GM19025 (cell line): ENCODE data around the gene ZNF862.
"Not testable (repeated sequence)": the region's sequence is repeated elsewhere in the genome, so short reads cannot be mapped to it uniquely, and the experiment has no call there.

ENCODE experiments used
- ATAC-seq: cut with Tn5 transposase; IDR thresholded peaks from one replicate; pipeline ENCODE4 v1.9.1; 2021; ENCODE audit warnings: mild to moderate bottlenecking, low read depth, moderate library complexity; ENCODE audit not compliant: unreplicated experiment

The ZNF862 gene

DNA sequence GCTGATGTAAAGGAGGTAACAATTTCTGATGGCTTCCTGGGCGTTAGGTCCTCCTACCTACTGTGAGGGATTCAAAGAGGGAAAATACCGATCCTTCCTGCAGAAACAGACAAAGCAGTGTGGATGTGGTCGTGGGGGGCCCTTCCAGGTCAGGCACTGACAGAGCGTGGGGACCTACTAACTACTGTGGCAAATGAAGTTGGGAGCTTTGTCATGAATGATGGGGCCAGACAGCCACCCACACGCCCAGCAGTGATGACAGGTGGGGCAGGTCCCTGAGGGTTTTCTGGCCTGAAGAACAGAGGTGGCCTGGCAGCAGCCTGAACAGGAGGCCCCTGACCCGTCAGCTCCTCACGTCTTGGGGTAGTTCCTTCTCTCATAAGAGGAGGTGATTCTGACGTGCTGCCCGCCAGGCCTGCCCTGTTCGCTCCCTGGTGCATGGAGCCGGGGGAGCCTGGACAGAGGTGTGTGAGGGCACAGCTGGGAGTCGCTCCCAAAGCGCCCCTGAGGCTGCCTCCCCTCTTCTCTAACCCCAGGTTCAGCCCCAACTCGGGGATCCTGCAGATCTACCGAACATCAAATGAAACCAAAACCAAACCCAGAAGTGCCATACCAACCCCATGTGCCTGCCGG, 39.8 kb downstream of the ZNF862 start:
- ATAC-seq, result no peak

DNA sequence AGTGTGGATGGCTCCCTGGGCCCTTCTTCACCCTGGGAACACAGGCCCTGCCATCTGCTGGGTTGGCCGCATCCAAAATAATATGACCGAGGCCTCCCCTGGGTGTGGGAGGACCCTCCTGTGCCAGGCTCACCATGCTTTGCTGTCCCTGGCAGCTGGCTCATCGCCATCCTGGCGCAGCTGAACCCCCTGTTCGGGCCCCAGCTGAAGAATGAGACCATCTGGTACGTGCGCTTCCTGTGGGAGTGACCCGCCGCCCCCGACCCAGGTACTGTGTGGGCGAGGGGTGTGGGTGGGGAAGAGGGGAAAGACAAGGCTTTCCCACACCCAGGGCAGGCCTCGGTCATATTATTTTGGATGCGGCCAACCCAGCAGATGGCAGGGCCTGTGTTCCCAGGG, 40.3 kb downstream of the ZNF862 start:
- no peak for ATAC-seq

DNA sequence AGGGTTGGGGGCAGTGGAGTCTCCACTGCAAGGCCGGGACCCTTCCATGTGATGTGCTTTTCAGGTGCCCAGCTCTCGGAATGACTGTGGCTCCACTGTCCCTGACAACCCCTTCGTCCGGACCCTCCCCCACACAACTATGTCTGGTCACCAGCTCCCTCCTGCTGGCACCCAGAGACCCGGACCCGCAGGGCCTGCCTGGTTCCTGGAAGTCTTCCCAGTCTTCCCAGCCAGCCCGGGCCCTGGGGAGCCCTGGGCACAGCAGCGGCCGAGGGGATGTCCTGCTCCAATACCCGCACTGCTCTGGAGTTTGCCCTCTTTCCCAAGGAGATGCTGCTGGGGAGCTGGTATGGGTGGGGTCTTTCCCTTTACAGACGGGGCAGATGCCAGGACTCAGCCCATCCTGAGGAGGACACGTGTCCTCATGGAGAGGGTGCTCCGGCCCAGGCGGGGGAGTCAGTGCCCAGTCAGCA, 41.1 kb downstream of the ZNF862 start:
- no peak for ATAC-seq

DNA sequence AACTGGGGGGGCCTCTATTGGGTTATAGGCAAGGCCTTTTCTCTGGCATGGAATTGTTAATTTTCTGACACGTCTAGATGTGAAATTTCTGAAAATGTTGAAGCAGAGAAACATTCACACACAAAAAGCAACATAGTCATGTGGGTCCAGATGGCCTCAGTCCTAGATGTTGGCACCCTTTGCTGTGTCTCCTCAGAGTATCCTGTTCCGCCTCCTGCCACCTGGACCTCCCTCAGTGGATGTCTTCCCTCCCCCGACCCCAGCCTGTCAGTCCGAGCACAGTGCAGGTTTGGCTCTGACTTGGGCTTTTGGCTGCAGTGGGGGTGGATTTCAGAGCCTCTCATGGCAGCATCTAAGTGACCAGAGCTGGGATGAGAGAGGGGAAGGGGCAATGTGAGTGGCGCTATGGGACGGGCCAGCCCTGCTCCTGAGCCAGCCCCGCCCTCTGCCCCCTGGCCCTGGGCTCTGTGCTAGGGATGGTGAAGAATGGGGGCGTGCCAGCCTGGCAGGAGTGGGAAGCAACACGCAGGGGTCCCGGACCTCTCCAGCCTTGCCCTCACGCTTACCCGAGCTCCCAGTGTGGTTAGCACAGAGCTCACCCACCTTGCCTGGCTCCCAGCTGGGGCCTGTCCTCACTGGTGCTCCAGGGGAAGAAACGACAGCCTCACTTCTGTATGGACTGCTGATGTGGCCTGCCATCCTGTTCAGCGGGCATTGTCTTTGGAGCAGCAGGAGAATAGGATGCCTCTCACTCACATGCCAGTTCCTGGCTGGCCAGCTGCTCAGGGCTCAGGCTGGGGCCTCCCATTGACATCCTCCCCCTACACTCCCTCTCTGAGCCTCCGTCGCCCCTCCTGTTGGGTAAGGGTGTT, 41.8 kb downstream of the ZNF862 start:
- no peak for ATAC-seq

DNA sequence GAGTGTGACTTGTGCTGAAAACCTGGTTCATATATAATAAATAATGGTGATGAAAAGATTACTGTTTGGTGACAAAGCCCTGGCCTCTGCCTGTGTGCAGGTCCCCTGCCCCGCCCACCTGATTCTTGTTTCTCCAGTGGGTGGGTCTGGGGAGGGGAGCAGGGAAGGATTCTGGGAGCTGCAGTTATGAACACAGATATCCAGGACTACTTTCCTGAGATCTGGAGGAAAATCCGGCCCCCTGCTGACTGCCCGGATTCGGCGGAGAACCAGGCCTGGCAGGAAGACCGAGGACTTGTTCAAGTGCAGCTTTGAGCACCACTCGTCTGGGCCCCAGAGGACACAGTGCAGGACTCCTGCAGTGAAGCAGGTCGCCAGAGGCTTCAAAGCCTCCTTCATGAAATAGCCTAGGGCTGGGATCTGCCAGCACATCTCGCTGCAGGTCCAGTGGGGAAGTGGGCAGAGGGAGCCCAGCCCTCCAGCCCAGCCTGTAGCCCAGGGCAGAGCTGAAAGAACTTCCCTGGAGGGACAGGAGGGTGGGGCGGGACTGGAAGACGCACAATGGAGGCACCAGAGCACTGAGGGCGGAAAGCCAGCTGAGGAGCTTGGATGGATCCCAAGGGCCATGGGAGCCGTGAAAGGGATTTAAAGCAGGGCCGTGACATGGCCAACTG, 42.6 kb downstream of the ZNF862 start:
- ATAC-seq, result no peak

DNA sequence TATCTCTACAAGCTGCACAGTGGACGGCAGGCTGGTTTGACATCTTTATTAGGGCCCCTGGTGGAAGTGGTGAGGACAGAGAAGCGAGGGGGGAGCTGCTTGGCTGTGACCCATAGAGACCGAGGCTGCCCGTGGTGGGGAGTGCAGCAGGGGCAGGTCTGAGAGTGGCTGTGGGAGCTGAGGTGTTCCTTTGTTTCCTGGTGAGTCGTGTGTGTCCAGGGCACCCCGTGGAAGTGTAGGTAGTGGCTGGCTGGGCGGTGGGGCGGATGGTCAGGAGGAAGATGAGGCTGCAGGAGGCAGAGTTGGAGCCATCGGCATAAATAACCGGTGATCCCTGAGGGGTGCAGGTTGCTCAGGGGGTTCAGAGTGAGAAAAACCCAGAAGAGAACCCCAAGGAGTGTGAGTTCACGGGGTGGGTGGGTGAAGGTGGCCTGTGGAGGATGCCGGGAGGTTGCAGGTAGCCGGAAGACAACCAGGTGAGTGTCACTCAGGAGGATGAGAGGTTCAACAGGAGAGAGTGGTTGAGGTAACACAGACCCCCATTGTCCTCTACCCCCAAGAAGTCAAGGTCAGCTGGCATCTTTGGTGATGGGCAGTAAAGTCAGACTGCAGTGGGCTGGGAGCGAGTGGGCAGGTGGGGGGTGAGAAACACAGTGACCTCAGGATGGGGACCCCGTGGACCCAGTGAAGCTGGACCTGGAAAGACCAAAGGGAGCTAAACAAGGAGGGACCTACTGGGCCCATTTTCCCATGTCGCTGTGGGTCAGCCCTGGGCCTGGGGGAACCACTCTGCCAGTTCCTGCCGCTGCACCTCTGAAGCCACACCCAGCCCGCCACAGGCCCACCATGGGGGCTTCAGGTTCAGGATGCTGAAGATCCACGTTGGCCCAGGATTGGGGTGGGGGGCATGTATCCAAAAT, 43.4 kb downstream of the ZNF862 start:
- ATAC-seq, result no peak

DNA sequence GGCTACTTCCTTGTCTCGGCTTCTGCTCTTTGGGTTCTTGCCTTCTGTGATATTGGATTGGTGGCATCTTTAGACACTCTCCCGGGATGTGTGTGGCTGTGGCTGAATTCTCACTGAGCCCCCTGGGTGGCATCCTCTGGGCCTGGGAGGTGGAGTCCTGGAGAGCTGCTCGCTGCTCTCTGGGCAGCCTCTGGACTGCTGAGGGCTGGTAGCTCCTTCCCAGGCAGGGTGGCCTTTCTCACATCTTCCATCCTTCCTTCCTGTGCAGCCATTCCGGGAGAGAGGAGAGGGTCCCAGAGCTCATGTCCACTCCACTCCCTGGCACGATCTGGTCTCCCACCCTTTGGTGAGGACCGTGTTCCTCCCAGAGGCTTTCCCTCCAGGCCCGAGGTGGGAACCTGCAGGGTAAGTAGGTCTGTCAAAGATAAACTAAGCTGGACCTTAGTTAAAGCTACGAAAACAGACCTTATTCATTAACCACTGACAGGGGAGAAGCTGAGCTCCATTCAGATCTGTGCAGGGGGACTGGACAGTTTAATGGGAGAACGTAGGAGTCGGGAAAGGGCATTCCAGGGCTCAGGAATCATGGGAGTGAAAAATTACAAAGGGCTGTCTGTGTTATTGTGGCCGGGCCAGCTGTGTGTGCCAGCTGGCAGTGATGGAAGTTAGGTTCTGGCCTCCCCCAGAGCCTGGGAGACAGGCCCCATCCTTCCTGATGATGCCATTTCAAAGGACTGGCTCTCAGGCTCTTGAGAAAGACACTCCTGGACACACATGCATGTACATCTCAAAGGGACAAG, 44.3 kb downstream of the ZNF862 start:
- ATAC-seq, result no peak

DNA sequence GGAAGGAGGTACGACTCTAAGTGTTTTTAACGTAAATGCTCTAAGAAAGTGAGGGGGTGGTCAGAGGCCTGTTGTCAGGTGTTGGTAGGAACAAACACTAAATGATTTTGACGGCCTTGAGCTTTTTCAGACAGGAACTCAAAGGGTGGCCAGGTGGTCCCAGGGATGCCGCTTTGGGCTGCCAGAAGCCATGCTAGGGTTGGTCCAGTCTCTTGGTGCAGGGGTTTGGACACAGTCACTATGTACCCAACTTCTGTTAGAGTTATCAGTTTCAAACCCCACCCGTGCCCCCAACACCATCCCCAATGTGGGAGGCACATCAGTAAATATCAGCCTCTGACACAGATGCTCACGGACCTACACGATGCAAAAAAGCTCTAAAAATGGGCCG, 44.9 kb downstream of the ZNF862 start:
- no peak for ATAC-seq

DNA sequence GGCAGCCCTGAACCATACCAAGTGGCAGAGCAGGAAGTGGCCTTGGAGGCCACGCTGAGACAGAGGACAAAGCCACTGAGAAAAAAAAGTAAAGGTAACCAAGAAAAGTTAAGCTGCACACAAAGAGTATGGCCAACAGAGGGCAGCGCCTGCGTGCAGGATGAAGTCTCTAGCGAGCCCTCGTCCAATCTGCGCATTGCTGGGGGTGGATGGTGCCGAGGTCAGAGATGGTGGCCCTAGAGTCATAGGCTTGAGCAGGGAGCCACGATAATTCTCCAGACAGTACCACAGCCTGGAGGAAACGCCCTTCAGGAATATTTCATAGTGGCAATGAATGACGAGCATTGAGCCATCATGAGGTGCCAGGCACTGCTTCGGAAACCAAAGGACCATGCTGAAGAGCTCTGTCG, 45.3 kb downstream of the ZNF862 start:
- no peak for ATAC-seq

DNA sequence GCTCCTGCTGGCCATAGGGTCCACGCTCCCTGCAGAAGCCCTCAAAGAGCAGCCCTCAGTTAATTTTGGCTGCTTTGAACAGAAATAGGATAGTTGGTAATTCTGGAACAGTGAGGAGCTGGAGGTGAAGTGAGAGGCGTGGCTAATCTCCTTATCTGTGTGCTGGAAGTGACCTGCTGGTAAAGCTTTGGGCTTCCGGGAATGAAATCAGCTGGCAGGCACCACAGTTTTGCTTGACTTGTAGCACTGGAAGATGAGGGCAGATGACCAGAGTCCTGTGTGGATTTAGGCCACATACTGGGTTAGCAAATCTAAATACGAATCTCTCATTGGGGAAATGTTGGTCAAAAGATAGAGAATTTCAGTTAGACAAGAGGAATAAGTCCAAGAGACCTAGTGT, 45.8 kb downstream of the ZNF862 start:
- no peak for ATAC-seq

DNA sequence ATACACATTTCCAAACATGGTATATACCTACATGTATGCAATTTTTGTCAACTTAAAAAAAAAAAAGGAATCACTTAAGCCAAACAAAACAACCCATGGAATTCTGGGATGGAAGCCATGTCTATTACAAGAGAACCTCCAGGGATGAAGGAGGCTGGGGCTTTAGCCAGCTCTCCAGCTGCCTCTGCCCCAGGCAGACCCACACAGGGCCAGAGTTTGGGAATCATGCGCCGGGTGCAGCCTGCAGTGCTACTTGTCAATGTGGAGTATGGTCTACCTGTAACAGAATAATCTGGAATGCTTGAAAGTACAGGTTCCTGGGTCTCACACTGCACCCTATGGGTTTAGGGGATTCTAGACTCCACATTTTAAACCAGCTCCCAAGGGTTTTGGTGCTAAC, 46.4 kb downstream of the ZNF862 start:
- no peak for ATAC-seq

DNA sequence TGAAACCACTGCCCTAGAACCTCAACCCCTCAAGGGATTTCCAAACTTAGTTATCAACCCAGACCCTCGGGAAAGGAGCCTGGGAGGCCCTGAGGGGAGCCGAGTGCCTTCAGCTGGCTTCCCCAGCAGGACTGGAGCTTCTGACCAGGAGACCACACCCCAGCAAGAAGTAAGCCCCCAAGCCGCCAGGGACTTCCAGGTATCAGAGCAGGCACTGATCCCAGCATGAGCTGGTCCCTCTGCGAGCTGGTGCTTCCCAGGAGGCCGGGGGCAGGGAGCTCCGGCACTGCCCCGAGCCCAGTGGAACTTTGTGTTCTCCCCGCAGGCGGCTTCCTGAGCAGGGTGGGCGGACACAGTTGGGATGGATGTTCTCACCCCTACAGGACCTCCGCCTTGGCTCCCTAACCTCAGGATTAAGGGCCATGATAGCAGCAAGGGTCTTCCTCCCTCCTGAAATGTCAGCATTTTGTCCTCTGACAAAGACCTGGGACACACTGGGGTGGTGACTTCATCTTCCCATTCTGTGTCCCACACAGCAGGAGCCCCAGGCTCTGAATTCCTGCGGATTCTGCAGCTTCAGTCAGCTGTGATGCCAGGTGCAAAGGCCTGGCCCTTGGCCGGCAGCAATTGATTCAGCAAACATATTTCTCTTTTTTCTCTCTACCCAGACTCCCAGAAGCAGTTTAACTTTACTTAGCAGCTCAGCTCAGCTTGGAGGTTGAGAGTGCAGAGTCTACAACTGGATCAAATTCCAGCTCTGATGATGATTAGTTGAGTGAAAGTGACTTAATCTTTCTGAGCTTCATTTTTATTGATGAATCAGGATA, 47.2 kb downstream of the ZNF862 start:
- no peak for ATAC-seq

DNA sequence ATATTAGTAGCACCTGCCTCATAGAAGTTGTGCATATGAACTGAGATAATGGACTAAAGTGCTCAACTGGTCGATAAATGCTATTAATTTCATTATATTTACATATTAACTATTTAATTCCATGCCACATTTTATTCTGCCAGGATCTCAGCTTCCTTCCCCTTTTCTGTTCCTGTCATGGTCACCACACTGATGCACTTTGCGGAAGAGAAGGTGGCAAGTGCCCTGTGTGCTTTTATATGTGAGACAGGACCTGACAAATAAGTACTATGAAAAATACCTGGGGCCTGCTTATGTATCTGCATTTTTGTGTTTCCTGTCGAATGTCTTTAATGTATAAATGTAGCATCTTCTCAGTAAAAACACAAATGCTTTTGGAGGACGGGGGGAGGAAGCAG, 47.8 kb downstream of the ZNF862 start:
- ATAC-seq, result no peak

DNA sequence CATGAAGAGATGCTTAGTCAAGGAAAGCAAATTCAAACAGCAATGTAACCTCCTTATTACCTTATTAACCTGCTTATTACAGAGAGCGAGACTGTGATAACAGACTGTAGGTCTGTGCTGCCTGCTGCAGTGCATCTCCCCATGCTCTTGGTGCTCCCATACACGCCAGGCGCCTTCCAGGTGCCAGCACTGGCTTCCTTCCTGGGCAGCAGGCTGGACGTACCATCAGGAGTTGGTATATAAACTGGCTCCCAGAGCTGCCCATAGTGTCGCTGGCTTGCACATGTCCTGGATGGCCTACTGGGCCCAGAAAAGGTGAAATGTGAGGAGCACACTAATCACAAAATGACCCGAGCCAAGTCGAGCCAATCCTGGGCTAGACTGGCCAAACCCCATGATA, 49.1 kb downstream of the ZNF862 start:
- ATAC-seq, result no peak

DNA sequence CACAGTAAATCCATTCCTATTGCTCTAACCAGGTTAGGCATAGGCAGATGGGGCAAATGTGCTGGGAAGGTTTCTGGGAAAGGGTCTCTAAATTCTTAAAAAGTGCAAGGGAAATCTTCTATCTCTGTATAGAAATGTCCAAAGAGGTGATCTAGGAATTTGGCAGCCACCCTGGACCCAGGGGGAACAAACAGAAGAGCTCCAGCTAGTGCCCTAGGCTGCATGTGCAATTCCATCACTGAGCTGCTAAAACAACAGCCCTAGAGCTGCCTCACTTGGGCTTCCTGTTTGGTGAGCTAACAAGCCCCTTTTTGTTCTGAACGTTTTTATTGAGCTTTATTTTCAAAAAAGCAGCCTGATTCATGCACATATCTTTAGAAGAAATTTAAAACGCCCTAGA, 52.5 kb downstream of the ZNF862 start:
- ATAC-seq, result not testable (repeated sequence)

DNA sequence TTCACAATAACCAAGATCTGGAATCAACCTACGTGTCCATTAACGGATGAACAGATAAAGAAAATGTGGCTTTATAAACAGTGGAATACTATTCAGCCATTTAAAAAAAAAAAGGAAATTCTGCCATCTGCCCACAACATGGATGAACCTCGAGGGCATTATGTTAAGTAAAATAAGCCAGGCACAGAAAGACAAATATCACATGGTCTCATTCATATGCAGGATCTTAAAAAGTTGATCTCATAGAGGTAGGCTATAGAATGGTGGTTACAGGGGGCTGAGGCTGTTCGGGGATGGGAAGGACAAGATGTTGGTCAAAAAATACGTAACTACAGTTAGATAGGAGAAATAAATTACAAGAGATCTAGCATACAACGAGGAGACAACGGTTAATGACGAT, 56.8 kb downstream of the ZNF862 start:
- not testable (repeated sequence) for ATAC-seq

DNA sequence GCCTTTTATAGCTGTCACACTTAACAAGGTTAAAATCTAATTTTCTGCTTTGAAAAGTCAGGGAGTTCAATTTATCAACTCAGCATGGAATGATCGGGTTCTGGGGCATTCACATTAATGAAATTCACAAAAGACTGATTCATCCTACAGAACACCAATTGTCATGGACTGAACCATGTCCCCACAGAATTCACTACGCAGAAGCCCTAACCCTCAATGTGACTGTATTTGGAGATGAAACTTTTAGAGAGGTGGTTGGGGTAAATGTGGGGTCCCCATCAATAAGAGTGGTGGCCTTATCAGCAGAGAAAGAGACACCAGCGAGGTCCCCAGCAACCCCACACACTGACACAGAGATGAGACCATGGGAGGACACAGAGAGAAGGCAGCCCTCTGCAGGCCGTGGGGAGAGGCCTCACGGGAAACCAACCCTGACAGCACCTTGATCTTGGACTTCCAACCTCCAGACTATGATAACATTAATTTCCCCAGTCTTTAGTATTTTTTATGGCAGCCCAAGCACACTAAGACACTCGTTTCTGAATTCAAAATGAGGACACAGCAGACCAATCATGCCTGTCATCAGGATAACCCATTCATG, 69.7 kb downstream of the ZNF862 start:
- ATAC-seq, result not testable (repeated sequence)

DNA sequence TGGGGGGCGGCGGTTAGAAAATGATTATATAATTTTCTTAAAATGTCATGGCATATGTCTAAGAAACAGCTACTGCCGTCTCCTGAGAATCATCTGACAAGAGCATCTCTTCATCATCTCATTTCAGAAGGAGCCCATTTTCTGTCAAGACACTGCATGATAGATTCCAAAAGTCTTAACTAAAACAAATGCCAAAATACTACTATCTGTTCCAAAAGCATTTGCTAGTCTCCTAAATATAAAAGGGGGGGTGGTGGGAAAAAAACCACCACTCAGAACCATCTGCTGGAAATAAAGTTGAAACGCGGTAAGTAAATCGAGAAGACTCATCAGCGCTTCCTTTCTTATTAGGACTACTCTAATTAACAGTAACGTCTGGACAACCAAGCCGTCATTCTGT, 72.0 kb downstream of the ZNF862 start:
- not testable (repeated sequence) for ATAC-seq
